OCI-LY3 (cell line): ENCODE measurements around the gene ZBTB26.
A peak's percentile ranks its signal among the peaks of the same experiment; 100 is the strongest.

Source experiments
- H2AFZ ChIP-seq: fragments of 200-600, 300-600 bp; shearing (Covaris generic); 2 replicates; pipeline ENCODE4 v1.6.0; 2014; ENCODE audit warnings: antibody characterized with exemption, low read depth, low read length
- H3K27ac ChIP-seq: fragments of 200-600, 300-600 bp; sonication (generic); 2 replicates; pipeline ENCODE4 v1.5.1; 2014; ENCODE audit warnings: mild to moderate bottlenecking, low read length, moderate library complexity, mixed read lengths
- H3K27me3 ChIP-seq: fragments of 200-600, 300-600 bp; sonication (generic); 2 replicates; pipeline ENCODE4 v1.6.1; 2014; ENCODE audit warnings: low read depth, low read length, mixed read lengths
- H3K36me3 ChIP-seq: fragments of 200-600, 300-600 bp; sonication (generic); replicated peaks from 2 replicates; pipeline ENCODE3; 2014; ENCODE audit warnings: low read depth, low read length, mixed read lengths
- H3K4me1 ChIP-seq: fragments of 300-600, 200-600 bp; sonication (generic); 2 replicates; pipeline ENCODE4 v1.6.1; 2014; ENCODE audit warnings: low read length, mixed read lengths
- H3K4me2 ChIP-seq: fragments of 200-600, 300-600 bp; sonication (generic); 2 replicates; pipeline ENCODE4 v1.6.1; 2014; ENCODE audit warnings: low read length, mixed read lengths
- H3K4me3 ChIP-seq: fragments of 300-600, 200-600 bp; sonication (generic); 2 replicates; pipeline ENCODE4 v1.5.1; 2014; ENCODE audit warnings: antibody characterized with exemption, mild to moderate bottlenecking, low read length, moderate library complexity
- H3K79me2 ChIP-seq: fragments of 300-600, 200-600 bp; shearing (Covaris generic); 2 replicates; pipeline ENCODE4 v1.6.1; 2014; ENCODE audit warnings: mild to moderate bottlenecking, low read length, mixed read lengths
- H3K9ac ChIP-seq: fragments of 300-600, 200-600 bp; shearing (Covaris generic); 2 replicates; pipeline ENCODE4 v1.6.0; 2014; ENCODE audit warnings: mild to moderate bottlenecking, low read length, moderate library complexity
- H3K9me3 ChIP-seq: fragments of 200-600, 300-600 bp; shearing (Covaris generic); 2 replicates; pipeline ENCODE4 v1.6.1; 2014; ENCODE audit warnings: low read length, mixed read lengths; ENCODE audit not compliant: insufficient read depth
- H4K20me1 ChIP-seq: fragments of 200-600, 300-600 bp; sonication (generic); 2 replicates; pipeline ENCODE4 v1.6.1; 2016; ENCODE audit warnings: low read length, mixed read lengths; ENCODE audit not compliant: insufficient read depth
- EZH2phosphoT487 ChIP-seq: fragments of 200-600 bp; shearing (Covaris generic); IDR thresholded peaks from 2 replicates; pipeline ENCODE4 v1.6.1; 2018; ENCODE audit warnings: antibody characterized with exemption, mixed run types, low read depth
- TF ChIP-seq, protein P1 (sequence below): fragments of 200-600, 300-600 bp; sonication (generic); IDR thresholded peaks from 2 replicates; pipeline ENCODE4 v1.5.1; 2014; ENCODE audit warnings: antibody characterized with exemption, low read length, low read depth

ZBTB26 gene, protein sequence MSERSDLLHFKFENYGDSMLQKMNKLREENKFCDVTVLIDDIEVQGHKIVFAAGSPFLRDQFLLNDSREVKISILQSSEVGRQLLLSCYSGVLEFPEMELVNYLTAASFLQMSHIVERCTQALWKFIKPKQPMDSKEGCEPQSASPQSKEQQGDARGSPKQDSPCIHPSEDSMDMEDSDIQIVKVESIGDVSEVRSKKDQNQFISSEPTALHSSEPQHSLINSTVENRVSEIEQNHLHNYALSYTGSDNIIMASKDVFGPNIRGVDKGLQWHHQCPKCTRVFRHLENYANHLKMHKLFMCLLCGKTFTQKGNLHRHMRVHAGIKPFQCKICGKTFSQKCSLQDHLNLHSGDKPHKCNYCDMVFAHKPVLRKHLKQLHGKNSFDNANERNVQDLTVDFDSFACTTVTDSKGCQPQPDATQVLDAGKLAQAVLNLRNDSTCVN

DNA sequence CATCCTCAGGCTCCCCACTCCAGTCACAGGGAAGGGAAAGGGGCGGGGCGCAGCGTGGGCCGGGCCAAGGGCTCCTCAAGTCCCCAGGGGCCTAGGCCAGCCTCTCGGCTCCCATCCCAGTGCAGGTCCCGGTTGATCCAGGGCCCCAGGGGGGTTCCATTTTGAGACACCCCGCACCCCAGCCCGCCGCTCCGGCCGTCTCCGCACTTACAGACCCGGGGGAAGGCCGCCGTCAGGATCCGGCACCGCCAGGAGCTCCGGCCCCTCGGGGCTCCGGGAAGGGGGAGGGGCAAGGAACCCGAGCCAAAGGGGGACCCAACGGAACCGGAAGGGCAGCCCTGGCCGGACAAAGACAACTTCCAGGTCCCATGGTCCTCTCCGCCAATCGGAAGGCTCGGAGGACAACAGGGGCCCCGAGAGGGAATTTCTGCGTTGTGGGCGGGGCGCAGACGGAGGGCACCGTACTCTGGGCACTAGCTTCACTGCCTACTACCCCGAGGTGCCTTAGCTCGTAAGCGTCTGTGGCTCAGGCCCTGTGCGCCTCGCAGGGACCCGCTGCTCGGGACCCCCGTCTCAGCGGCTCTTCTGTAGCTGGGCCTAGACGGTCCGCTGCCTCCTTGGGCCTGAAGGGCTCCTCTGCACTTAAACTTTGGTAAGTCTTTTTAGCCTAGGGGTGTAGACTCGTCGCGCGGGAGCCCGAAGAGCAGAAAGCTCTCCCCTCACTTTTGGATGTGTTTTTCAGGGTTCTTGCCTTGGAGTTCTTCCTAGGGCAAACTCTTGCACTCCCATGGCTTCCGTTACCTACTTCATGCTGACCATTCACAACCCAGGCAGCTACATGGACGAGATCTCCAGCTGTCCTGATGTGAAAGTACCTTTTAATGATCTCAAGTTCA lies at the start of gene ZBTB26:
TSS of gene ZBTB26 (minus strand) at position 287 of the 896 bp plus-strand sequence. CDS start 11,578 bp downstream, outside the sequence.
- Histone ChIP-seq H3K9me3 (no peaks in the 10 kb centered on the region; the same call in 1 of the 2 replicates), H3K4me3 (peak within 1 kb of the TSS; percentile 94), H3K4me1 (peaks cover 18% of the 10 kb centered on the region), H2AFZ (peak within 1 kb of the TSS; percentile 51), H3K9ac (peak within 1 kb of the TSS; percentile 87), H3K79me2 (peaks cover 88% of the 10 kb centered on the region), H3K27ac (peak within 1 kb of the TSS; percentile 82), H3K4me2 (peak within 1 kb of the TSS; percentile 77), H4K20me1 (no peaks in the 10 kb centered on the region), H3K36me3 (peaks cover 11% of the 10 kb centered on the region), H3K27me3 (no peaks in the 10 kb centered on the region)
- TF ChIP-seq, protein P1, sequence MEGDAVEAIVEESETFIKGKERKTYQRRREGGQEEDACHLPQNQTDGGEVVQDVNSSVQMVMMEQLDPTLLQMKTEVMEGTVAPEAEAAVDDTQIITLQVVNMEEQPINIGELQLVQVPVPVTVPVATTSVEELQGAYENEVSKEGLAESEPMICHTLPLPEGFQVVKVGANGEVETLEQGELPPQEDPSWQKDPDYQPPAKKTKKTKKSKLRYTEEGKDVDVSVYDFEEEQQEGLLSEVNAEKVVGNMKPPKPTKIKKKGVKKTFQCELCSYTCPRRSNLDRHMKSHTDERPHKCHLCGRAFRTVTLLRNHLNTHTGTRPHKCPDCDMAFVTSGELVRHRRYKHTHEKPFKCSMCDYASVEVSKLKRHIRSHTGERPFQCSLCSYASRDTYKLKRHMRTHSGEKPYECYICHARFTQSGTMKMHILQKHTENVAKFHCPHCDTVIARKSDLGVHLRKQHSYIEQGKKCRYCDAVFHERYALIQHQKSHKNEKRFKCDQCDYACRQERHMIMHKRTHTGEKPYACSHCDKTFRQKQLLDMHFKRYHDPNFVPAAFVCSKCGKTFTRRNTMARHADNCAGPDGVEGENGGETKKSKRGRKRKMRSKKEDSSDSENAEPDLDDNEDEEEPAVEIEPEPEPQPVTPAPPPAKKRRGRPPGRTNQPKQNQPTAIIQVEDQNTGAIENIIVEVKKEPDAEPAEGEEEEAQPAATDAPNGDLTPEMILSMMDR, result no peak
- TF ChIP-seq EZH2phosphoT487, result no peak

DNA sequence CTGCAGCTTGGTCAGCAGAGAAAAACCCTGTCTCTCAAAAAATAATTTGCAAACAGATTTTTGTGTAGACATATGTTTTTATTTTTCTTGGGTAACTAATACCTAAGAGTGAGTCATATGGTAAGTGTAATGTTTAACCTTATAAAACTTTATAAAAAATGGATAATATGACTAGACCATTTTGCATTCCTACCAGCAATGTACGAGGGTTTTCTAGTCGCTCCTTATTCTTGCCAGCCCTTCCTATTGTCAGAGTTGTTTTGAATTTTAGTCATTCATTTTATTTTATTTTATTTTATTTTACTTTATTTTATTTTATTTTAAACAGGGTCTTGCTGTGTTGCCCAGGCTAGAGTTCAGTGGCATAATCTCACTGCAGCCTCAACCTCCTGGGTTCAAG lies 47.3 kb upstream of the ZBTB26 start:
- no peaks in the 10 kb centered on the region for H3K4me1 ChIP-seq
- H4K20me1 ChIP-seq, result no peaks in the 10 kb centered on the region; the same call in 1 of the 2 replicates
- peaks cover 5% of the 10 kb centered on the region for H3K36me3 ChIP-seq
- TF ChIP-seq, protein P1, result no peak
- TF ChIP-seq EZH2phosphoT487, result no peak
- no peak overlapping the region for H3K4me3 ChIP-seq
- no peak overlapping the region for H2AFZ ChIP-seq
- no peak overlapping the region for H3K4me2 ChIP-seq
- no peak overlapping the region for H3K9ac ChIP-seq
- H3K27ac ChIP-seq, result no peak overlapping the region
- no peaks in the 10 kb centered on the region for H3K9me3 ChIP-seq
- peaks cover 42% of the 10 kb centered on the region for H3K79me2 ChIP-seq
- H3K27me3 ChIP-seq, result no peaks in the 10 kb centered on the region

DNA sequence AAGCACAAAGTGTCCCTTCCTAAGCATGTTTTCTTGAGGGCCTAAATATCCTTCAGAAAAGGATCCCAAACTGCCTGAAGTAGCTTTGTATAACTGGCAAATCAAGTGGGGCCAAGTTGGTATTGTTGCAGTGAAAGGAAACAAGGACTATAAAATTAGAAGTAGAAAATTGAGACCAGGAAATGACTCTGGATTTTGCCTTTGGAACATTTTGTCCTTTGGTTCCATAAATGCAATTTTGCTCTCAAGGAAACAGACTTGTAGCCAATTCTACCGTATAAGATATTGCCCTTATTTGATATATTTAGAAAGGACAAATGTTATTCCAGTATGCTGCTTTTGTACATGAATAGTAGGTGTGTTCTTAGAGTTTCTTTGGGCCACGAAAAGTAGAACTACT lies 43.9 kb upstream of the ZBTB26 start:
- Histone ChIP-seq H3K4me1 (no peaks in the 10 kb centered on the region), H3K9me3 (no peaks in the 10 kb centered on the region), H2AFZ (no peak overlapping the region), H3K4me3 (no peak overlapping the region), H3K79me2 (peaks cover 20% of the 10 kb centered on the region), H3K27me3 (no peaks in the 10 kb centered on the region), H4K20me1 (no peaks in the 10 kb centered on the region), H3K4me2 (no peak overlapping the region), H3K27ac (no peak overlapping the region), H3K36me3 (peaks cover 22% of the 10 kb centered on the region), H3K9ac (no peak overlapping the region)
- TF ChIP-seq, protein P1, result no peak
- no peak for TF ChIP-seq EZH2phosphoT487

- Histone ChIP-seq H3K27me3 (no peaks in the 10 kb centered on the region), H3K9me3 (peaks cover 6% of the 10 kb centered on the region; the same call in 1 of the 2 replicates), H3K36me3 (peaks cover 45% of the 10 kb centered on the region), H3K9ac (no peak overlapping the region), H2AFZ (no peak overlapping the region), H3K27ac (no peak overlapping the region), H3K4me1 (peaks cover 10% of the 10 kb centered on the region), H3K4me3 (no peak overlapping the region), H3K79me2 (peaks cover 10% of the 10 kb centered on the region), H4K20me1 (no peaks in the 10 kb centered on the region), H3K4me2 (no peak overlapping the region)
- TF ChIP-seq, protein P1, result no peak
- TF ChIP-seq EZH2phosphoT487, result no peak
Measured at GRCh38 chr9:122961139-122961538, 29.8 kb upstream of the ZBTB26 start.
